Activated T-cell treated with anti-CD3 and anti-CD28 coated beads for 48 hours (primary cell): ENCODE data around the gene CRYBA1.
A peak's percentile ranks its signal among the peaks of the same experiment; 100 is the strongest.
"Not testable (repeated sequence)": the region's sequence is repeated elsewhere in the genome, so short reads cannot be mapped to it uniquely, and the experiment has no call there.

Experiments used
- DNase-seq: peaks from one replicate; pipeline ENCODE4 v3.0.0-alpha.2; 2020; ENCODE audit warnings: low read depth

Gene CRYBA1

GRCh38 chr17:29246628-29247027 lies at the start of gene CRYBA1:
CRYBA1 (plus strand) TSS chr17:29246859; CDS start chr17:29246864, 5 bp downstream.
- DNase-seq, result no peak

- no peak for DNase-seq
Measured at GRCh38 chr17:29197516-29198272, 49.0 kb upstream of the CRYBA1 start.

- not testable (repeated sequence) for DNase-seq
Measured at GRCh38 chr17:29204068-29204804, 42.4 kb upstream of the CRYBA1 start.

GRCh38 chr17:29205047-29205446 lies 41.6 kb upstream of the CRYBA1 start:
- DNase-seq, result no peak

GRCh38 chr17:29207975-29208374 lies 38.7 kb upstream of the CRYBA1 start:
- no peak for DNase-seq

- DNase-seq, result no peak
Measured at GRCh38 chr17:29209073-29209472, 37.6 kb upstream of the CRYBA1 start.

- DNase-seq, result no peak
Measured at GRCh38 chr17:29210879-29211278, 35.8 kb upstream of the CRYBA1 start.

GRCh38 chr17:29212094-29212631 lies 34.5 kb upstream of the CRYBA1 start:
- no peak for DNase-seq

GRCh38 chr17:29212681-29213121 lies 34.0 kb upstream of the CRYBA1 start:
- no peak for DNase-seq

GRCh38 chr17:29214215-29215146 lies 32.2 kb upstream of the CRYBA1 start:
- DNase-seq, result no peak

GRCh38 chr17:29215174-29215573 lies 31.5 kb upstream of the CRYBA1 start:
- DNase-seq, result no peak

GRCh38 chr17:29215717-29216116 lies 30.9 kb upstream of the CRYBA1 start:
- DNase-seq, result no peak

- no peak for DNase-seq
Measured at GRCh38 chr17:29216181-29216580, 30.5 kb upstream of the CRYBA1 start.

GRCh38 chr17:29216856-29217255 lies 29.8 kb upstream of the CRYBA1 start:
- no peak for DNase-seq

- DNase-seq, result peak; percentile 60
Measured at GRCh38 chr17:29219378-29220047, 27.1 kb upstream of the CRYBA1 start.

- not testable (repeated sequence) for DNase-seq
Measured at GRCh38 chr17:29221338-29221737, 25.3 kb upstream of the CRYBA1 start.

GRCh38 chr17:29225396-29225795 lies 21.3 kb upstream of the CRYBA1 start:
- no peak for DNase-seq

GRCh38 chr17:29233301-29233700 lies 13.4 kb upstream of the CRYBA1 start:
- DNase-seq, result no peak

- DNase-seq, result not testable (repeated sequence)
Measured at GRCh38 chr17:29234972-29235371, 11.7 kb upstream of the CRYBA1 start.

- no peak for DNase-seq
Measured at GRCh38 chr17:29235904-29236303, 10.8 kb upstream of the CRYBA1 start.

GRCh38 chr17:29237476-29238132 lies 9.1 kb upstream of the CRYBA1 start:
- no peak for DNase-seq
